H1 (cell line): Measurements from ENCODE around the gene MIPEP. TPM values are rescaled to one million over a fixed set of nuclear protein-coding genes. Genes with fewer than 3 reads are reported as not detected.

Experiments
- CTCF ChIA-PET: fragments of 300-600 bp; sonication (Branson Sonifier 250); formaldehyde crosslinking; loops from one replicate; lab custom pipeline; 2021; ENCODE audit not compliant: partially characterized antibody; lab: Charles Lee
- POLR2A ChIA-PET: fragments of 300-600 bp; sonication (Branson Sonifier 250); formaldehyde crosslinking; loops from one replicate; lab custom pipeline; 2021; ENCODE audit warnings: inconsistent platforms; ENCODE audit not compliant: partially characterized antibody; lab: Charles Lee
- DNase-seq, 2 experiments: peaks; one replicate each; pipeline versions ENCODE4 v3.0.0 to v3.0.0-alpha.2; 2010 to 2022; ENCODE audit warnings: low spot score in 2 of 2, low read depth in 1 of 2, mixed read lengths in 1 of 2
- FAIRE-seq: peaks from 2 replicates; lab custom pipeline; 2011; peaks lifted over from hg19 to GRCh38; lab: Jason Lieb, UNC
- H2AFZ ChIP-seq: 2 replicates; pipeline ENCODE4 v1.8.1; 2012; ENCODE audit warnings: low read length, inconsistent platforms
- H2AK5ac ChIP-seq: 2 replicates; pipeline ENCODE4 v1.6.1; 2013; ENCODE audit warnings: low read depth, low read length
- H2BK120ac ChIP-seq: replicated peaks from 2 replicates; pipeline ENCODE3; 2013; ENCODE audit warnings: low read depth, low read length, inconsistent platforms
- H2BK12ac ChIP-seq: 2 replicates; pipeline ENCODE4 v1.6.1; 2013; ENCODE audit warnings: low read depth, low read length
- H2BK15ac ChIP-seq: 2 replicates; pipeline ENCODE4 v1.6.1; 2013; ENCODE audit warnings: low read length
- H2BK20ac ChIP-seq: 2 replicates; pipeline ENCODE4 v1.6.1; 2013; ENCODE audit warnings: low read length
- H2BK5ac ChIP-seq: 2 replicates; pipeline ENCODE4 v1.6.1; 2013; ENCODE audit warnings: low read depth, low read length
- H3K14ac ChIP-seq: 2 replicates; pipeline ENCODE4 v1.6.1; 2013; ENCODE audit warnings: inconsistent platforms; ENCODE audit not compliant: insufficient read length
- H3K18ac ChIP-seq: 2 replicates; pipeline ENCODE4 v1.6.1; 2013; ENCODE audit warnings: low read length; ENCODE audit errors: extremely low read depth
- H3K23ac ChIP-seq: 2 replicates; pipeline ENCODE4 v1.6.1; 2013; ENCODE audit warnings: inconsistent platforms; ENCODE audit not compliant: insufficient read length
- H3K23me2 ChIP-seq: 2 replicates; pipeline ENCODE4 v1.6.1; 2013; ENCODE audit warnings: low read depth, low read length
- H3K27ac ChIP-seq: 2 replicates; pipeline ENCODE4 v1.6.1; 2011; ENCODE audit warnings: low read depth, low read length, inconsistent platforms
- H3K27me3 ChIP-seq, 4 experiments: replicated peaks in 1 of 4; 1 replicate in 1 of 4; 2 replicates in 3 of 4; pipeline versions ENCODE4 v1.6.1 to v1.8.1; 2011 to 2013; ENCODE audit warnings: low read length in 3 of 4, mild to moderate bottlenecking in 3 of 4, inconsistent platforms in 2 of 4, mixed read lengths in 2 of 4, moderate library complexity in 1 of 4; ENCODE audit not compliant: control insufficient read depth in 3 of 4, insufficient read depth in 3 of 4; ENCODE audit errors: extremely low read depth in 1 of 4
- H3K36me3 ChIP-seq, 4 experiments: 2 replicates each; pipeline versions ENCODE4 v1.6.1 to v1.8.1; 2011 to 2013; ENCODE audit warnings: mild to moderate bottlenecking in 4 of 4, low read length in 3 of 4, moderate library complexity in 2 of 4, control low read depth in 1 of 4, inconsistent platforms in 1 of 4; ENCODE audit not compliant: insufficient read depth in 4 of 4, control insufficient read depth in 2 of 4
- H3K4ac ChIP-seq: replicated peaks from 2 replicates; pipeline ENCODE3; 2013; ENCODE audit warnings: low read length, low read depth, mixed read lengths, inconsistent platforms; ENCODE audit not compliant: insufficient read length
- H3K4me1 ChIP-seq, 4 experiments: replicated peaks in 1 of 4; 1 replicate in 1 of 4; 2 replicates in 3 of 4; pipeline versions ENCODE4 v1.6.1 to v1.8.1; 2011 to 2013; ENCODE audit warnings: low read length in 3 of 4, inconsistent platforms in 2 of 4, mixed read lengths in 1 of 4; ENCODE audit not compliant: insufficient read depth in 4 of 4, control insufficient read depth in 3 of 4
- H3K4me2 ChIP-seq, 2 experiments: 2 replicates each; pipeline versions ENCODE4 v1.6.1 to v1.8.1; 2011 to 2013; ENCODE audit warnings: low read depth in 2 of 2, low read length in 2 of 2, control low read depth in 1 of 2, inconsistent platforms in 1 of 2, mild to moderate bottlenecking in 1 of 2; ENCODE audit not compliant: insufficient read depth in 1 of 2
- H3K4me3 ChIP-seq, 4 experiments: fragments of 200-600, 300-600 bp in 1 of 4; sonication (generic), shearing (Covaris generic), sonication (Bioruptor Twin) in 1 of 4; 2 replicates each; pipeline versions ENCODE4 v1.5.1 to v1.8.1; 2011 to 2016; ENCODE audit warnings: low read length in 4 of 4, low read depth in 3 of 4, control low read depth in 2 of 4, inconsistent platforms in 2 of 4, mild to moderate bottlenecking in 2 of 4, mixed read lengths in 1 of 4, moderate library complexity in 1 of 4; ENCODE audit not compliant: insufficient read depth in 2 of 4; ENCODE audit errors: extremely low read depth in 1 of 4
- H3K56ac ChIP-seq: replicated peaks from 2 replicates; pipeline ENCODE3; 2013; ENCODE audit warnings: low read depth, mild to moderate bottlenecking, mixed read lengths, low read length, inconsistent platforms; ENCODE audit not compliant: insufficient read length
- H3K79me1 ChIP-seq: 2 replicates; pipeline ENCODE4 v1.6.1; 2013; ENCODE audit warnings: low read depth, low read length, control low read depth
- H3K79me2 ChIP-seq, 2 experiments: 2 replicates each; pipeline versions ENCODE4 v1.6.1 to v1.8.1; 2012 to 2013; ENCODE audit warnings: low read length in 2 of 2, mild to moderate bottlenecking in 2 of 2, inconsistent platforms in 1 of 2; ENCODE audit not compliant: insufficient read depth in 2 of 2, control insufficient read depth in 1 of 2
- H3K9ac ChIP-seq, 4 experiments: replicated peaks in 1 of 4; 1 replicate in 1 of 4; 2 replicates in 3 of 4; pipeline versions ENCODE4 v1.6.1 to v1.8.1; 2011 to 2013; ENCODE audit warnings: low read depth in 3 of 4, low read length in 3 of 4, control low read depth in 2 of 4, mild to moderate bottlenecking in 2 of 4, moderate library complexity in 2 of 4, inconsistent platforms in 1 of 4; ENCODE audit errors: extremely low read depth in 1 of 4
- H3K9me3 ChIP-seq, 2 experiments: 2 replicates each; pipeline versions ENCODE4 v1.6.1 to v1.8.1; 2012 to 2013; ENCODE audit warnings: mild to moderate bottlenecking in 2 of 2, moderate library complexity in 2 of 2, control low read depth in 1 of 2, inconsistent platforms in 1 of 2, low read depth in 1 of 2, low read length in 1 of 2, mixed read lengths in 1 of 2; ENCODE audit not compliant: insufficient read depth in 2 of 2
- H4K20me1 ChIP-seq, 2 experiments: replicated peaks in 1 of 2; 2 replicates each; pipeline versions ENCODE3 to v1.8.1; 2011 to 2013; ENCODE audit warnings: inconsistent platforms in 2 of 2, low read length in 2 of 2, mild to moderate bottlenecking in 1 of 2; ENCODE audit not compliant: insufficient read depth in 2 of 2, control insufficient read depth in 1 of 2
- H4K5ac ChIP-seq: 2 replicates; pipeline ENCODE4 v1.6.1; 2013; ENCODE audit warnings: low read length, low read depth, mixed read lengths, inconsistent platforms; ENCODE audit not compliant: insufficient read length
- H4K8ac ChIP-seq: 2 replicates; pipeline ENCODE4 v1.8.0; 2013; ENCODE audit warnings: mild to moderate bottlenecking, moderate library complexity, low read length, inconsistent platforms; ENCODE audit not compliant: insufficient read depth; ENCODE audit errors: extremely low read depth
- H4K91ac ChIP-seq: replicated peaks from 2 replicates; pipeline ENCODE3; 2013; ENCODE audit warnings: low read length, mixed read lengths, inconsistent platforms; ENCODE audit not compliant: insufficient read length
- SIX5 ChIP-seq: IDR thresholded peaks from 2 replicates; pipeline ENCODE4 v1.6.1; 2011; ENCODE audit warnings: mild to moderate bottlenecking, low read depth, low read length
- WGBS, 2 experiments: shearing (Covaris generic) in 1 of 2; methylation state at CpG; one replicate each; pipeline versions ENCODE4 v1.1.6 to v1.1.7; 2013 to 2015; ENCODE audit warnings: low lambda C conversion rate in 2 of 2, mixed read lengths in 2 of 2, inconsistent platforms in 1 of 2, low coverage in 1 of 2, missing lambda C conversion rate in 1 of 2; ENCODE audit not compliant: insufficient replicate concordance in 2 of 2, insufficient coverage in 1 of 2, insufficient read length in 1 of 2; ENCODE audit errors: extremely low coverage in 1 of 2, missing lambda C conversion rate in 1 of 2; 5-methylcytosine and 5-hydroxymethylcytosine counted together
- polyA plus RNA-seq, 7 experiments: library from polyadenylated mRNA; depleted of rRNA in 3 of 7; stranded (reverse) in 5 of 7; unstranded in 2 of 7; fragments of >200 nt in 5 of 7; fragments of 200-250 nt in 2 of 7; gene quantifications; 1 replicate in 5 of 7; 2 replicates in 1 of 7; 4 replicates in 1 of 7; pipeline versions ENCODE4 v1.2.1 to v1.2.3, GENCODE V29; 2011 to 2013; ENCODE audit warnings: missing spikeins in 2 of 7, mixed read lengths in 2 of 7
- total RNA-seq: library from RNA; stranded (reverse); fragmentation: NEBNext Ultra II Directional; extraction: Animal tissue kit (Norgen Biotek cat#: 25700); gene quantifications from 2 replicates; pipeline ENCODE4 v1.2.1, GENCODE V29; 2021
- TF ChIP-seq, protein P1 (sequence below): IDR thresholded peaks from 2 replicates; pipeline ENCODE4 v1.6.1; 2012; ENCODE audit warnings: inconsistent platforms

MIPEP gene
- total and polyA plus RNA-seq, 2 of the 8 experiments (the other 6 are each of a cell fraction or from before 2014, with no cell fraction given): 24.0 to 24.2 TPM

DNA sequence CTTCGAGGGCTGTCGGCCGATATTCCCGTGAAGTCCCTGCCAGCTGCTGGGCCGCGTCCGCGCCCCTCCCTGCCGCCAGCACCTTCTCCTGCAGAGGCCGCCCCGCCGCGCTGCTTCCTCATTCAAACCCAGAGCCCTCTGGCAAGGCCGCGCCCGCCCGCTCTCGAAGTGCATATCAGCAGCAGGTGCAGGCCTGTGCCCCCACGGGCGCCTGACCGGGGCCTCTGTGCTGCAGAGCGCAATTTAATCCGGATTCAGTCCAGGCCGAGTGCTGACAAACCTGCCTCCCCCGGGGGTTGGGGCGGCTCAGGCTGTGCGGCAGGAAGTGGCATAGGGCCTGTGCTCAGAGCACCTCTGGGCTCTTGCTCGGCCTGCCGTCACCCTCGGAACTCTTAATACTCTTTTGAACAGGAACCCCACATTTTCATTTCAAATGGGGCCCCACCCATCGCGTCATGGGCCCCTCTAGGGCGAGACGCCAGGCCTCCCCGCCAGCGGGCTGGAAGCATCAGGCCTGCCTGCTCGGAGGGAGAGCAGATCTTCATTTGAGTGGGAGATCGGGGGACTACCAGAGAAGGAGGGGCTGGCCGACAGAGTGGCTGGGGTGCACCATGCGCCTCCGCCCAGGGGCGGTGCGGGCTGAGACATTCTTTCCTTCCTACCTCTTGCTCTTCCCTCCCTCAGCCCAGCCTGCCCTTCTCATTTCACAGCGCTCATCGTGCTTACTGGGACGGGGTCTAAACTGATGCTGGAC lies 193.3 kb downstream of the MIPEP start:
- Histone ChIP-seq H4K5ac (no peak overlapping the region), H2BK5ac (no peak overlapping the region; the same call in 1 of the 2 replicates)
- TF ChIP-seq SIX5: no peak
- TF ChIP-seq, protein P1, sequence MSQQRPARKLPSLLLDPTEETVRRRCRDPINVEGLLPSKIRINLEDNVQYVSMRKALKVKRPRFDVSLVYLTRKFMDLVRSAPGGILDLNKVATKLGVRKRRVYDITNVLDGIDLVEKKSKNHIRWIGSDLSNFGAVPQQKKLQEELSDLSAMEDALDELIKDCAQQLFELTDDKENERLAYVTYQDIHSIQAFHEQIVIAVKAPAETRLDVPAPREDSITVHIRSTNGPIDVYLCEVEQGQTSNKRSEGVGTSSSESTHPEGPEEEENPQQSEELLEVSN: 0 out of 2 replicates have a peak, but pooled peaks have one; percentile 1
- TF ChIP-seq, all 59 proteins: peak for 1
- no peak overlapping the region for H3K4me2 ChIP-seq
- no peaks in the 10 kb centered on the region for H3K27me3 ChIP-seq
- H3K14ac ChIP-seq: no peak overlapping the region
- H3K36me3 ChIP-seq: no peaks in the 10 kb centered on the region
- H3K18ac ChIP-seq: peak overlapping the region; percentile 68
- peak overlapping the region; percentile 75; the same call in 1 of the 2 replicates for H2BK12ac ChIP-seq
- no peaks in the 10 kb centered on the region for H3K9me3 ChIP-seq
- DNase-seq (no peak), FAIRE-seq (no peak)
- no peak overlapping the region for H3K27ac ChIP-seq
- WGBS, 2 experiments: 76% methylated on average over 46 of the region's 46 CpGs; no CpG with 5 or more reads in 1 of the 2 experiments
- H3K79me2 ChIP-seq: no peaks in the 10 kb centered on the region
- no peak overlapping the region for H3K23ac ChIP-seq
- no peak overlapping the region for H3K4ac ChIP-seq
- 0 out of 2 replicates have a peak overlapping the region, but pooled peaks have one; percentile 40 for H2BK15ac ChIP-seq
- POLR2A ChIA-PET: no interaction called here
- H3K9ac ChIP-seq: no peak overlapping the region
- CTCF ChIA-PET: interaction anchor here (0.7 kb wide), 1 partner anchor 37 kb away, joined by 4 read pairs; no protein-coding TSS in a partner anchor
- peak overlapping the region; percentile 22; the same call in 1 of the 2 replicates for H2AFZ ChIP-seq
- peak overlapping the region; percentile 81 for H4K91ac ChIP-seq
- no peaks in the 10 kb centered on the region for H3K79me1 ChIP-seq
- peak overlapping the region; percentile 15; the same call in 1 of the 2 replicates for H2BK20ac ChIP-seq
- no peaks in the 10 kb centered on the region for H3K23me2 ChIP-seq
- no peak overlapping the region for H3K56ac ChIP-seq
- no peaks in the 10 kb centered on the region for H4K20me1 ChIP-seq
- H3K4me1 ChIP-seq: peaks cover 4 to 11% (median 7%) of the 10 kb centered on the region in 4 experiments
- H2AK5ac ChIP-seq: no peak overlapping the region
- H3K4me3 ChIP-seq: no peak overlapping the region
- H2BK120ac ChIP-seq: no peak overlapping the region
- peak overlapping the region; percentile 54 for H4K8ac ChIP-seq
